ENCODE data around the gene PTPRN2.
A peak's percentile ranks its signal among the peaks of the same experiment; 100 is the strongest.
"Not testable (repeated sequence)": the region's sequence is repeated elsewhere in the genome, so short reads cannot be mapped to it uniquely, and the experiment has no call there.

The PTPRN2 gene

GRCh38 chr7:158587162-158588084 is at the start of gene PTPRN2:
Gene PTPRN2 (minus strand): TSS chr7:158587823.
- DNase-seq: peak; percentile 14

GRCh38 chr7:158633055-158633956 is 45.7 kb upstream of the PTPRN2 start:
- no peak for DNase-seq

GRCh38 chr7:158631574-158632195 is 44.1 kb upstream of the PTPRN2 start:
- no peak for DNase-seq

GRCh38 chr7:158626289-158626688 is 38.7 kb upstream of the PTPRN2 start:
- DNase-seq: not testable (repeated sequence)

- no peak for DNase-seq
Observed at GRCh38 chr7:158623241-158623640, 35.6 kb upstream of the PTPRN2 start.

GRCh38 chr7:158620839-158621441 is 33.3 kb upstream of the PTPRN2 start:
- DNase-seq: no peak

GRCh38 chr7:158620418-158620817 is 32.8 kb upstream of the PTPRN2 start:
- no peak for DNase-seq

GRCh38 chr7:158618745-158619140 is 31.1 kb upstream of the PTPRN2 start:
- no peak for DNase-seq

- DNase-seq: no peak
Observed at GRCh38 chr7:158617737-158618128, 30.1 kb upstream of the PTPRN2 start.

- no peak for DNase-seq
Observed at GRCh38 chr7:158616050-158616449, 28.4 kb upstream of the PTPRN2 start.

GRCh38 chr7:158614700-158615099 is 27.1 kb upstream of the PTPRN2 start:
- DNase-seq: no peak

- DNase-seq: no peak
Observed at GRCh38 chr7:158613481-158613880, 25.9 kb upstream of the PTPRN2 start.

- no peak for DNase-seq
Observed at GRCh38 chr7:158612546-158612945, 24.9 kb upstream of the PTPRN2 start.

- DNase-seq: no peak
Observed at GRCh38 chr7:158611541-158611940, 23.9 kb upstream of the PTPRN2 start.

- DNase-seq: no peak
Observed at GRCh38 chr7:158609313-158609974, 21.8 kb upstream of the PTPRN2 start.

GRCh38 chr7:158607563-158607962 is 19.9 kb upstream of the PTPRN2 start:
- DNase-seq: no peak

GRCh38 chr7:158606671-158607424 is 19.2 kb upstream of the PTPRN2 start:
- DNase-seq: no peak

- DNase-seq: no peak
Observed at GRCh38 chr7:158606129-158606528, 18.5 kb upstream of the PTPRN2 start.

GRCh38 chr7:158603773-158604755 is 16.4 kb upstream of the PTPRN2 start:
- no peak for DNase-seq
